SK-N-SH treated with all-trans-retinoic acid at 6 μM for 48 hours (cell line): ENCODE measurements around the gene BRAT1.

Source experiments
- ARNTL ChIP-seq: fragments of 450-650 bp; formaldehyde crosslinking; IDR thresholded peaks from 2 replicates; pipeline ENCODE4 v1.5.0; 2020; ENCODE audit warnings: low read depth, mild to moderate bottlenecking, moderate library complexity, borderline replicate concordance
- BACH2 ChIP-seq: fragments of 250-450 bp; sonication (Bioruptor Pico); IDR thresholded peaks from 2 replicates; pipeline ENCODE4 v1.9.0; 2021; ENCODE audit warnings: mild to moderate bottlenecking, borderline replicate concordance
- CREB5 ChIP-seq: fragments of 250-450 bp; sonication (Bioruptor Pico); IDR thresholded peaks from 2 replicates; pipeline ENCODE4 v1.5.1; 2020; ENCODE audit warnings: low read depth, mild to moderate bottlenecking, moderate library complexity
- CSRNP3 ChIP-seq: fragments of 250-450 bp; sonication (Bioruptor Pico); IDR thresholded peaks from 2 replicates; pipeline ENCODE4 v1.5.1; 2021; ENCODE audit warnings: mild to moderate bottlenecking, moderate library complexity
- ESRRG ChIP-seq: fragments of 250-450 bp; sonication (Bioruptor Pico); IDR thresholded peaks from 2 replicates; pipeline ENCODE4 v1.6.1; 2021; ENCODE audit warnings: mild to moderate bottlenecking
- GLIS3 ChIP-seq: fragments of 250-450 bp; sonication (Bioruptor Pico); IDR thresholded peaks from 2 replicates; pipeline ENCODE4 v1.5.0; 2020; ENCODE audit warnings: mild to moderate bottlenecking, moderate library complexity
- OSR1 ChIP-seq: fragments of 250-450 bp; sonication (Bioruptor Pico); IDR thresholded peaks from 2 replicates; pipeline ENCODE4 v1.8.0; 2022; ENCODE audit warnings: moderate library complexity, mild to moderate bottlenecking, inconsistent platforms
- PATZ1 ChIP-seq: fragments of 250-450 bp; sonication (Bioruptor Pico); IDR thresholded peaks from 2 replicates; pipeline ENCODE4 v1.8.0; 2020; ENCODE audit warnings: mild to moderate bottlenecking, moderate library complexity, borderline replicate concordance
- RARB ChIP-seq: fragments of 250-450 bp; sonication (Bioruptor Pico); IDR thresholded peaks from 2 replicates; pipeline ENCODE4 v1.8.0; 2021; ENCODE audit warnings: mild to moderate bottlenecking, moderate library complexity
- TOX ChIP-seq: fragments of 250-450 bp; sonication (Bioruptor Pico); IDR thresholded peaks from 2 replicates; pipeline ENCODE4 v1.8.0; 2021; ENCODE audit warnings: mild to moderate bottlenecking, moderate library complexity, borderline replicate concordance
- ZFP3 ChIP-seq: fragments of 250-450 bp; sonication (Bioruptor Pico); IDR thresholded peaks from 2 replicates; pipeline ENCODE4 v1.5.0; 2020; ENCODE audit warnings: mild to moderate bottlenecking, moderate library complexity
- ZNF70 ChIP-seq: fragments of 450-650 bp; formaldehyde crosslinking; IDR thresholded peaks from 2 replicates; pipeline ENCODE4 v1.5.0; 2020; ENCODE audit warnings: mild to moderate bottlenecking, moderate library complexity

GRCh38 chr7:2518737-2519118, 36.6 kb downstream of the BRAT1 start:
- TF ChIP-seq PATZ1 (CRISPR knock-in tag) (no peak), BACH2 (CRISPR knock-in tag) (no peak), CREB5 (CRISPR knock-in tag) (no peak), ZFP3 (no peak), ARNTL (CRISPR knock-in tag) (no peak), GLIS3 (CRISPR knock-in tag) (no peak), RARB (CRISPR knock-in tag) (no peak), OSR1 (CRISPR knock-in tag) (no peak), CSRNP3 (no peak), ESRRG (CRISPR knock-in tag) (no peak), ZNF70 (no peak), TOX (CRISPR knock-in tag) (no peak)
